CD14-positive monocyte (primary cell): Measurements from ENCODE around the gene ST7L. TPM values are rescaled to one million over a fixed set of nuclear protein-coding genes. Genes with fewer than 3 reads are reported as not detected.

ENCODE experiments used
- DNase-seq, 3 donors: peaks; one replicate each; pipeline ENCODE4 v3.0.0-alpha.2; 2011 to 2022
- H2AFZ ChIP-seq: 2 replicates; pipeline ENCODE4 v1.6.0; 2012; ENCODE audit warnings: mild to moderate bottlenecking, low read depth, low read length, inconsistent platforms; ENCODE audit not compliant: insufficient read depth, poor library complexity, severe bottlenecking
- H3K27ac ChIP-seq, 2 donors: 1 replicate in 1 of 2; 2 replicates in 1 of 2; pipeline ENCODE4 v1.5.1; 2012 to 2013; ENCODE audit warnings: low read length in 2 of 2, control low read depth in 1 of 2, inconsistent platforms in 1 of 2, low read depth in 1 of 2, mild to moderate bottlenecking in 1 of 2
- H3K27me3 ChIP-seq, 2 donors: one replicate each; pipeline versions ENCODE4 v1.6.0 to v1.6.1; 2011 to 2013; ENCODE audit warnings: low read length in 2 of 2; ENCODE audit not compliant: control insufficient read depth in 2 of 2, insufficient read depth in 2 of 2
- H3K36me3 ChIP-seq, 2 donors: replicated peaks in 1 of 2; 1 replicate in 1 of 2; 2 replicates in 1 of 2; pipeline versions ENCODE4 v1.5.1 to v1.6.1; 2012 to 2013; ENCODE audit warnings: low read length in 2 of 2, control low read depth in 1 of 2, inconsistent platforms in 1 of 2, mild to moderate bottlenecking in 1 of 2; ENCODE audit not compliant: insufficient read depth in 2 of 2, control insufficient read depth in 1 of 2
- H3K4me1 ChIP-seq, 2 donors: 1 replicate in 1 of 2; 2 replicates in 1 of 2; pipeline versions ENCODE4 v1.5.1 to v1.6.1; 2012 to 2013; ENCODE audit warnings: low read length in 2 of 2, control low read depth in 1 of 2, inconsistent platforms in 1 of 2, mild to moderate bottlenecking in 1 of 2, moderate library complexity in 1 of 2; ENCODE audit not compliant: insufficient read depth in 2 of 2, control insufficient read depth in 1 of 2
- H3K4me2 ChIP-seq: replicated peaks from 2 replicates; pipeline ENCODE3; 2012; ENCODE audit warnings: low read length, moderate library complexity, mild to moderate bottlenecking; ENCODE audit not compliant: poor library complexity, severe bottlenecking; ENCODE audit errors: extremely low read depth
- H3K4me3 ChIP-seq, 3 experiments: fragments of 200-600 bp in 1 of 3; sonication (generic) in 1 of 3; replicated peaks in 1 of 3; 1 replicate in 2 of 3; 2 replicates in 1 of 3; pipeline ENCODE4 v1.5.1; 2011 to 2013; ENCODE audit warnings: low read length in 3 of 3, mild to moderate bottlenecking in 3 of 3, control low read depth in 2 of 3, low read depth in 2 of 3, inconsistent platforms in 1 of 3, moderate library complexity in 1 of 3
- H3K79me2 ChIP-seq: 2 replicates; pipeline ENCODE4 v1.6.0; 2012; ENCODE audit warnings: mild to moderate bottlenecking, control low read depth, inconsistent platforms, low read length, moderate library complexity; ENCODE audit not compliant: insufficient read depth
- H3K9ac ChIP-seq: 2 replicates; pipeline ENCODE4 v1.6.0; 2017; ENCODE audit warnings: low read length, mild to moderate bottlenecking; ENCODE audit not compliant: insufficient read depth, poor library complexity, severe bottlenecking
- H3K9me3 ChIP-seq, 2 donors: replicated peaks in 1 of 2; 1 replicate in 1 of 2; 2 replicates in 1 of 2; pipeline versions ENCODE4 v1.5.1 to v1.6.1; 2012 to 2013; ENCODE audit warnings: low read length in 2 of 2, control low read depth in 1 of 2; ENCODE audit not compliant: control insufficient read depth in 1 of 2, insufficient read depth in 1 of 2
- H4K20me1 ChIP-seq: 2 replicates; pipeline ENCODE4 v1.6.0; 2012; ENCODE audit warnings: mild to moderate bottlenecking, low read length, control low read depth, moderate library complexity; ENCODE audit not compliant: insufficient read depth
- H3K27ac Mint-ChIP-seq, 7 donors: one replicate each; pipeline ENCODE4 v1.8.0; 2020; ENCODE audit warnings: mild to moderate bottlenecking in 7 of 7, mixed read lengths in 7 of 7, moderate library complexity in 6 of 7, inconsistent platforms in 2 of 7
- H3K27me3 Mint-ChIP-seq, 3 donors: one replicate each; pipeline ENCODE4 v1.8.0; 2021 to 2022; ENCODE audit warnings: low read depth in 3 of 3, mild to moderate bottlenecking in 3 of 3, mixed read lengths in 3 of 3, moderate library complexity in 3 of 3, inconsistent platforms in 1 of 3
- H3K36me3 Mint-ChIP-seq, 2 donors: one replicate each; pipeline ENCODE4 v1.8.0; 2020; ENCODE audit warnings: mixed read lengths in 2 of 2, inconsistent platforms in 1 of 2, mild to moderate bottlenecking in 1 of 2
- H3K4me1 Mint-ChIP-seq: one replicate; pipeline ENCODE4 v1.8.0; 2020; ENCODE audit warnings: mild to moderate bottlenecking, mixed read lengths
- H3K4me3 Mint-ChIP-seq, 2 donors: one replicate each; pipeline ENCODE4 v1.8.0; 2020; ENCODE audit warnings: mild to moderate bottlenecking in 2 of 2, mixed read lengths in 2 of 2, moderate library complexity in 1 of 2
- H3K9me3 Mint-ChIP-seq, 7 donors: one replicate each; pipeline ENCODE4 v1.8.0; 2020 to 2022; ENCODE audit warnings: mixed read lengths in 7 of 7, mild to moderate bottlenecking in 6 of 7, moderate library complexity in 6 of 7, inconsistent platforms in 2 of 7
- WGBS: methylation state at CpG from one replicate; pipeline ENCODE4 v1.1.5; 2013; ENCODE audit warnings: missing lambda C conversion rate; ENCODE audit not compliant: insufficient coverage; 5-methylcytosine and 5-hydroxymethylcytosine counted together
- intact Hi-C, 2 donors: fragments of 100-400 bp; cut with micrococcal nuclease; formaldehyde crosslinking; loops; one replicate each; pipeline versions ENCODE4 v1.15.0 to v1.15.1; 2023
- polyA plus RNA-seq, 3 donors: library from polyadenylated mRNA; depleted of rRNA in 1 of 3; unstranded in 2 of 3; stranded (reverse) in 1 of 3; fragments of 300-500 nt in 2 of 3; fragments of >200 nt in 1 of 3; fragmentation: Illumina TruSeq in 2 of 3; gene quantifications; 1 replicate in 2 of 3; 2 replicates in 1 of 3; pipeline ENCODE4 v1.2.3, GENCODE V29; 2012 to 2021
- TF ChIP-seq, protein P1 (sequence below): fragments of 200-600 bp; IDR thresholded peaks from one replicate; pipeline ENCODE4 v1.8.0; 2022; ENCODE audit warnings: antibody characterized with exemption, mild to moderate bottlenecking

ST7L gene
- polyA plus RNA-seq, 3 donors = 5.4 to 10.0 (median 6.1) TPM

DNA sequence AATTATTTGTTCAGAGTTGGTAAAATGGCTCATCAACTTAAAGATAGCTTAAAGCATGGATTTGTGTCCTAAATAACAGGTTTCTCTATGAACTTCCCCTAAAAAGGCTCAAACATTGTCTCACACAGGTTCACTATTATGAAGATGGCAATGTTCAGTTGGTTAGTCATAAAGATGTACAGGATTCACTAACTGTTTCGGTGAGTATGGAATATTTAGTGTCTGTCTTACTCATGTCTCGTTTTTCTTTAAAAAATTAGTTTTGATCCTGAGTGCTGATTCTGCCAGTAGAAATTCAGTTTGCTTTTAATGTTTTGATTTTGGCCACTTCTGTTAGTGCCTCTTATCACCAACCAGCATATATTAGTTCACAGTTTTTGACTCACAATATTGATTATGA lies 48.0 kb upstream of the ST7L start:
- Mint-ChIP-seq H3K27me3 (no peaks in the 10 kb centered on the region), H3K4me3 (no peak overlapping the region), H3K4me1 (peaks cover 9% of the 10 kb centered on the region), H3K27ac (no peak overlapping the region), H3K9me3 (peaks cover 0 to 2% (median 0%) of the 10 kb centered on the region in 7 donors), H3K36me3 (peaks cover 85 to 93% of the 10 kb centered on the region in 2 donors)
- no CpG with 5 or more reads among the region's 2 CpGs for WGBS
- Histone ChIP-seq H3K4me2 (no peak overlapping the region), H3K9ac (no peak overlapping the region), H3K27me3 (no peaks in the 10 kb centered on the region), H3K9me3 (no peaks in the 10 kb centered on the region), H4K20me1 (peaks cover 91% of the 10 kb centered on the region), H3K4me1 (no peaks in the 10 kb centered on the region), H3K79me2 (no peaks in the 10 kb centered on the region), H2AFZ (no peak overlapping the region), H3K4me3 (no peak overlapping the region), H3K27ac (no peak overlapping the region), H3K36me3 (peaks cover 92 to 100% of the 10 kb centered on the region in 2 donors)
- TF ChIP-seq, protein P1, sequence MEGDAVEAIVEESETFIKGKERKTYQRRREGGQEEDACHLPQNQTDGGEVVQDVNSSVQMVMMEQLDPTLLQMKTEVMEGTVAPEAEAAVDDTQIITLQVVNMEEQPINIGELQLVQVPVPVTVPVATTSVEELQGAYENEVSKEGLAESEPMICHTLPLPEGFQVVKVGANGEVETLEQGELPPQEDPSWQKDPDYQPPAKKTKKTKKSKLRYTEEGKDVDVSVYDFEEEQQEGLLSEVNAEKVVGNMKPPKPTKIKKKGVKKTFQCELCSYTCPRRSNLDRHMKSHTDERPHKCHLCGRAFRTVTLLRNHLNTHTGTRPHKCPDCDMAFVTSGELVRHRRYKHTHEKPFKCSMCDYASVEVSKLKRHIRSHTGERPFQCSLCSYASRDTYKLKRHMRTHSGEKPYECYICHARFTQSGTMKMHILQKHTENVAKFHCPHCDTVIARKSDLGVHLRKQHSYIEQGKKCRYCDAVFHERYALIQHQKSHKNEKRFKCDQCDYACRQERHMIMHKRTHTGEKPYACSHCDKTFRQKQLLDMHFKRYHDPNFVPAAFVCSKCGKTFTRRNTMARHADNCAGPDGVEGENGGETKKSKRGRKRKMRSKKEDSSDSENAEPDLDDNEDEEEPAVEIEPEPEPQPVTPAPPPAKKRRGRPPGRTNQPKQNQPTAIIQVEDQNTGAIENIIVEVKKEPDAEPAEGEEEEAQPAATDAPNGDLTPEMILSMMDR = no peak
- no peak for DNase-seq
- intact Hi-C loops = no loop called here

DNA sequence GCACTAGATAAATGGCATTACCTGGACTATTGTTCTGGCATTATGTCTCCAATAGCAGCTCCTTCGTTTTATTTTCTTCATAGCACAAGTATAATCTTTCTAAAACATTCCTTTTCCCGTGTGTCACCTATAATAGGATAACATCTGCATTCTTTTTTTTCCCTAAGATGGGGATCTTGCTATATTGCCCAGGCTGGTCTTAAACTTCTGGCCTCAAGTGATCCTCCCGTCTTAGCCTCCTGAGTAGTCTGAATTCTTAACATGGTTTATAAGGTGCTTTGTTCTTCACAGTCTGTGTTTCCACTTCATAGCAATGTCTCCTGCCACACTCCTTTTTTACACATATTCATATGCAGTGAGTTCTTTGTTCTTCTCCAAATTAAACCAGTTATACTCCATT lies 46.9 kb upstream of the ST7L start:
- TF ChIP-seq, protein P1 = no peak

More for the DNA sequence above, 46.9 kb upstream of the ST7L start:
- Mint-ChIP-seq H3K27ac (peak overlapping the region in 1 of 7 donors; percentile 22), H3K27me3 (no peaks in the 10 kb centered on the region), H3K9me3 (peaks cover 0 to 2% (median 0%) of the 10 kb centered on the region in 7 donors), H3K4me3 (no peak overlapping the region), H3K36me3 (peaks cover 85 to 95% of the 10 kb centered on the region in 2 donors), H3K4me1 (peaks cover 9% of the 10 kb centered on the region)
- Histone ChIP-seq H3K27me3 (no peaks in the 10 kb centered on the region), H3K36me3 (peaks cover 92 to 100% of the 10 kb centered on the region in 2 donors), H3K9ac (no peak overlapping the region), H3K4me2 (no peak overlapping the region), H3K4me1 (no peaks in the 10 kb centered on the region), H2AFZ (no peak overlapping the region), H3K4me3 (no peak overlapping the region), H4K20me1 (peaks cover 93% of the 10 kb centered on the region), H3K27ac (peak overlapping the region in 1 of 2 donors; percentile 8), H3K79me2 (no peaks in the 10 kb centered on the region), H3K9me3 (no peaks in the 10 kb centered on the region)
- no CpG with 5 or more reads among the region's 3 CpGs for WGBS
- intact Hi-C loops = no loop called here
- no peak for DNase-seq
